Measurements from ENCODE around the gene PNMA8C.
"Not testable (repeated sequence)": the region's sequence is repeated elsewhere in the genome, so short reads cannot be mapped to it uniquely, and the experiment has no call there.

DNA sequence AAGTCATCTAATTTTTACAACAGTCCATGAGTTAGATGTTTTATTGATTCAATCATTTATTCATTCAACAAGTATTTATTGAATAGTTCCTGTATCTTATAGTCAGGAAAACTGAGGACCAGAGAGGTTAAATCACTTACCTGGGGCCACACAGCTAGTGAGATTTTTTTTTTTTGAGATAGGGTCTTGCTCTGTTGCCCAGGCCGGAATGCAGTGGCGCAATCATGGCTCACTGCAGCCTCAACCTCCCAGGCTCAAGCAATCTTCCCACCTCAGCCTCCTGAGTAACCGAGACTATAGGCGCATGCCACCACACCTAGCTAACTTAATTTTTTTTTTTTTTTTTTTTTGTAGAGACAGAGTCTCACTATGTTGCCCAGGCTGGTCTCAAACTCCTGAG lies 7.0 kb upstream of the PNMA8C start:
- TF ChIP-seq, protein P1, sequence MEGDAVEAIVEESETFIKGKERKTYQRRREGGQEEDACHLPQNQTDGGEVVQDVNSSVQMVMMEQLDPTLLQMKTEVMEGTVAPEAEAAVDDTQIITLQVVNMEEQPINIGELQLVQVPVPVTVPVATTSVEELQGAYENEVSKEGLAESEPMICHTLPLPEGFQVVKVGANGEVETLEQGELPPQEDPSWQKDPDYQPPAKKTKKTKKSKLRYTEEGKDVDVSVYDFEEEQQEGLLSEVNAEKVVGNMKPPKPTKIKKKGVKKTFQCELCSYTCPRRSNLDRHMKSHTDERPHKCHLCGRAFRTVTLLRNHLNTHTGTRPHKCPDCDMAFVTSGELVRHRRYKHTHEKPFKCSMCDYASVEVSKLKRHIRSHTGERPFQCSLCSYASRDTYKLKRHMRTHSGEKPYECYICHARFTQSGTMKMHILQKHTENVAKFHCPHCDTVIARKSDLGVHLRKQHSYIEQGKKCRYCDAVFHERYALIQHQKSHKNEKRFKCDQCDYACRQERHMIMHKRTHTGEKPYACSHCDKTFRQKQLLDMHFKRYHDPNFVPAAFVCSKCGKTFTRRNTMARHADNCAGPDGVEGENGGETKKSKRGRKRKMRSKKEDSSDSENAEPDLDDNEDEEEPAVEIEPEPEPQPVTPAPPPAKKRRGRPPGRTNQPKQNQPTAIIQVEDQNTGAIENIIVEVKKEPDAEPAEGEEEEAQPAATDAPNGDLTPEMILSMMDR (IDR thresholded peaks at IDR 0.05): not testable (repeated sequence)
- TF ChIP-seq, protein P2, sequence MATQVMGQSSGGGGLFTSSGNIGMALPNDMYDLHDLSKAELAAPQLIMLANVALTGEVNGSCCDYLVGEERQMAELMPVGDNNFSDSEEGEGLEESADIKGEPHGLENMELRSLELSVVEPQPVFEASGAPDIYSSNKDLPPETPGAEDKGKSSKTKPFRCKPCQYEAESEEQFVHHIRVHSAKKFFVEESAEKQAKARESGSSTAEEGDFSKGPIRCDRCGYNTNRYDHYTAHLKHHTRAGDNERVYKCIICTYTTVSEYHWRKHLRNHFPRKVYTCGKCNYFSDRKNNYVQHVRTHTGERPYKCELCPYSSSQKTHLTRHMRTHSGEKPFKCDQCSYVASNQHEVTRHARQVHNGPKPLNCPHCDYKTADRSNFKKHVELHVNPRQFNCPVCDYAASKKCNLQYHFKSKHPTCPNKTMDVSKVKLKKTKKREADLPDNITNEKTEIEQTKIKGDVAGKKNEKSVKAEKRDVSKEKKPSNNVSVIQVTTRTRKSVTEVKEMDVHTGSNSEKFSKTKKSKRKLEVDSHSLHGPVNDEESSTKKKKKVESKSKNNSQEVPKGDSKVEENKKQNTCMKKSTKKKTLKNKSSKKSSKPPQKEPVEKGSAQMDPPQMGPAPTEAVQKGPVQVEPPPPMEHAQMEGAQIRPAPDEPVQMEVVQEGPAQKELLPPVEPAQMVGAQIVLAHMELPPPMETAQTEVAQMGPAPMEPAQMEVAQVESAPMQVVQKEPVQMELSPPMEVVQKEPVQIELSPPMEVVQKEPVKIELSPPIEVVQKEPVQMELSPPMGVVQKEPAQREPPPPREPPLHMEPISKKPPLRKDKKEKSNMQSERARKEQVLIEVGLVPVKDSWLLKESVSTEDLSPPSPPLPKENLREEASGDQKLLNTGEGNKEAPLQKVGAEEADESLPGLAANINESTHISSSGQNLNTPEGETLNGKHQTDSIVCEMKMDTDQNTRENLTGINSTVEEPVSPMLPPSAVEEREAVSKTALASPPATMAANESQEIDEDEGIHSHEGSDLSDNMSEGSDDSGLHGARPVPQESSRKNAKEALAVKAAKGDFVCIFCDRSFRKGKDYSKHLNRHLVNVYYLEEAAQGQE (IDR thresholded peaks at IDR 0.05; ENCODE audit: insufficient read depth in 1 of 2, low read depth in 2 of 2, low read length in 1 of 2): not testable (repeated sequence)
- not testable (repeated sequence) for TF ChIP-seq POLR2AphosphoS5, TCF7L2 (IDR thresholded peaks at IDR 0.05; ENCODE audit: low read depth, low read length)

All from Panc1 (cell line).